ENCODE results near the gene MEIS2. TPM values are rescaled to one million over a fixed set of nuclear protein-coding genes. Genes with fewer than 3 reads are reported as not detected.

Gene MEIS2
- total and polyA plus RNA-seq, 2 donors (not counting 3 experiments of a cell fraction or from before 2014, with no cell fraction given): 22.5 to 26.2 TPM

DNA sequence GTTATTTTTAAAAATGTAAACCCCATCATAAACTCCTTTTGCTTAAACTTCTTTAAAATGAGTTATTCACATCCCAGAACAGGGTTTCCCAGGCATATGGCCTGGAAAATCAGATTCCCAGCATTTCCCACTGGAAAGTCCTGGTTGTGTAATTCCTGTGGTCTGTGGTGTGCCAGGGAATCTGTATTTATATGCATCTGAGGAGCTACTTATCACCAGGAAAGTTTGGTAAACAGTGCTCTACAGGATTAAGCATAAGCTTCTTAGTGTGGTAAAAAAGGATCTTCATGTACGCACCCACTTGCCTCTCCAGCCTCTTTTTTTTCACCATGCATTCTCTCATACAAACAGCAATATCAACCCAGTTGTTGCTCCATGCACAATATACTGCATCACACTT is 28.2 kb downstream of the MEIS2 start:
- CTCF ChIA-PET: no interaction called here
- H3K4me1 ChIP-seq (ENCODE audit: control insufficient read depth, extremely low read depth, insufficient read depth, low read length): peaks cover 7% of the 10 kb centered on the region
- POLR2A ChIA-PET: no interaction called here

More for the DNA sequence above, 28.2 kb downstream of the MEIS2 start:
- TF ChIP-seq EZH2 (IDR thresholded peaks at IDR 0.05; ENCODE audit: borderline replicate concordance, low read depth, low read length, severe bottlenecking) (no peak), JUN (IDR thresholded peaks at IDR 0.05; ENCODE audit: borderline replicate concordance, insufficient read depth, insufficient read length, low read depth) (no peak), POLR2A (IDR thresholded peaks at IDR 0.05; ENCODE audit: low read depth, low read length) (no peak), MYC (IDR thresholded peaks at IDR 0.05; ENCODE audit: low read depth, low read length) (no peak), GATA2 (IDR thresholded peaks at IDR 0.05; ENCODE audit: insufficient read depth, insufficient read length, low read depth, low read length) (no peak)
- TF ChIP-seq, protein P1, sequence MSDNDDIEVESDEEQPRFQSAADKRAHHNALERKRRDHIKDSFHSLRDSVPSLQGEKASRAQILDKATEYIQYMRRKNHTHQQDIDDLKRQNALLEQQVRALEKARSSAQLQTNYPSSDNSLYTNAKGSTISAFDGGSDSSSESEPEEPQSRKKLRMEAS (IDR thresholded peaks at IDR 0.05; ENCODE audit: insufficient read depth, insufficient read length): no peak
- TF ChIP-seq, protein P2, sequence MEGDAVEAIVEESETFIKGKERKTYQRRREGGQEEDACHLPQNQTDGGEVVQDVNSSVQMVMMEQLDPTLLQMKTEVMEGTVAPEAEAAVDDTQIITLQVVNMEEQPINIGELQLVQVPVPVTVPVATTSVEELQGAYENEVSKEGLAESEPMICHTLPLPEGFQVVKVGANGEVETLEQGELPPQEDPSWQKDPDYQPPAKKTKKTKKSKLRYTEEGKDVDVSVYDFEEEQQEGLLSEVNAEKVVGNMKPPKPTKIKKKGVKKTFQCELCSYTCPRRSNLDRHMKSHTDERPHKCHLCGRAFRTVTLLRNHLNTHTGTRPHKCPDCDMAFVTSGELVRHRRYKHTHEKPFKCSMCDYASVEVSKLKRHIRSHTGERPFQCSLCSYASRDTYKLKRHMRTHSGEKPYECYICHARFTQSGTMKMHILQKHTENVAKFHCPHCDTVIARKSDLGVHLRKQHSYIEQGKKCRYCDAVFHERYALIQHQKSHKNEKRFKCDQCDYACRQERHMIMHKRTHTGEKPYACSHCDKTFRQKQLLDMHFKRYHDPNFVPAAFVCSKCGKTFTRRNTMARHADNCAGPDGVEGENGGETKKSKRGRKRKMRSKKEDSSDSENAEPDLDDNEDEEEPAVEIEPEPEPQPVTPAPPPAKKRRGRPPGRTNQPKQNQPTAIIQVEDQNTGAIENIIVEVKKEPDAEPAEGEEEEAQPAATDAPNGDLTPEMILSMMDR (IDR thresholded peaks at IDR 0.05; ENCODE audit: extremely low read depth in 1 of 2, insufficient read depth in 1 of 2, low read depth in 1 of 2, low read length in 2 of 2): no peak
- Histone ChIP-seq H3K36me3 (ENCODE audit: control insufficient read depth in 2 of 2, extremely low read depth in 1 of 2, insufficient read depth in 2 of 2, low read length in 2 of 2) (peaks cover 0 to 4% of the 10 kb centered on the region in 2 experiments), H3K4me3 (replicated peaks in 1 of 3; ENCODE audit: insufficient read depth in 1 of 3, low read depth in 1 of 3, low read length in 3 of 3) (no peak overlapping the region), H3K27me3 (ENCODE audit: control insufficient read depth in 2 of 2, insufficient read depth in 2 of 2, low read length in 2 of 2) (no peaks in the 10 kb centered on the region), H3K4me2 (ENCODE audit: insufficient read depth, low read length) (no peak overlapping the region), H3K79me2 (ENCODE audit: control insufficient read depth, insufficient read depth, low read length) (no peaks in the 10 kb centered on the region), H3K9me3 (replicated peaks; ENCODE audit: control insufficient read depth, insufficient read depth, low read length) (no peaks in the 10 kb centered on the region), H4K20me1 (replicated peaks; ENCODE audit: control insufficient read depth, extremely low read depth, insufficient read depth, low read length) (no peaks in the 10 kb centered on the region), H3K9me1 (replicated peaks; ENCODE audit: control insufficient read depth, extremely low read depth, insufficient read depth, low read length) (no peaks in the 10 kb centered on the region), H2AFZ (ENCODE audit: low read depth, low read length) (no peak overlapping the region), H3K9ac (replicated peaks; ENCODE audit: extremely low read depth, insufficient read depth, low read length) (no peak overlapping the region), H3K27ac (ENCODE audit: insufficient read depth, low read depth, low read length) (no peak overlapping the region)
- dilution Hi-C loops (cut with MboI; ENCODE audit: extremely low pct_ligation_motif_present, low sequenced_read_pairs): no loop called here
- BruUV-seq (replicated peaks): no TSS peak
- no peak for DNase-seq (ENCODE audit: low read depth, low spot score)
- FAIRE-seq: no peak
- intact Hi-C loops (cut with micrococcal nuclease): no loop called here
